Measurements from ENCODE around the gene C13orf46. TPM values are rescaled to one million over a fixed set of nuclear protein-coding genes. Genes with fewer than 3 reads are reported as not detected.

C13orf46 gene
- total and polyA plus RNA-seq, 2 of the 8 experiments (the other 6 are each of a cell fraction or from before 2014, with no cell fraction given), result 0.23 to 0.28 TPM

GRCh38 chr13:113905018-113905417, 68.9 kb downstream of the C13orf46 start:
- no peak for FAIRE-seq
- Histone ChIP-seq H3K23ac (ENCODE audit: insufficient read length) (no peak overlapping the region), H2BK15ac (ENCODE audit: low read length) (no peak overlapping the region), H3K18ac (ENCODE audit: extremely low read depth, low read length) (no peak overlapping the region), H4K8ac (ENCODE audit: extremely low read depth, insufficient read depth, low read length) (no peak overlapping the region), H2BK120ac (replicated peaks; ENCODE audit: low read depth, low read length) (no peak overlapping the region), H4K5ac (ENCODE audit: insufficient read length, low read depth, low read length) (no peak overlapping the region), H4K91ac (replicated peaks; ENCODE audit: insufficient read length, low read length) (no peak overlapping the region), H3K9ac (replicated peaks in 1 of 4; ENCODE audit: extremely low read depth in 1 of 4, low read depth in 3 of 4, low read length in 3 of 4) (no peak overlapping the region), H3K14ac (ENCODE audit: insufficient read length) (no peak overlapping the region), H3K27me3 (replicated peaks in 1 of 4; ENCODE audit: control insufficient read depth in 3 of 4, extremely low read depth in 1 of 4, insufficient read depth in 3 of 4, low read length in 3 of 4) (no peaks in the 10 kb centered on the region; a peak in 1 of 7 replicates), H3K27ac (ENCODE audit: low read depth, low read length) (no peak overlapping the region), H2BK20ac (ENCODE audit: low read length) (no peak overlapping the region), H3K4me2 (ENCODE audit: insufficient read depth in 1 of 2, low read depth in 2 of 2, low read length in 2 of 2) (no peak overlapping the region), H3K23me2 (ENCODE audit: low read depth, low read length) (no peaks in the 10 kb centered on the region), H3K56ac (replicated peaks; ENCODE audit: insufficient read length, low read depth, low read length) (no peak overlapping the region), H3K4me3 (ENCODE audit: extremely low read depth in 1 of 4, insufficient read depth in 2 of 4, low read depth in 3 of 4, low read length in 4 of 4) (no peak overlapping the region), H2BK12ac (ENCODE audit: low read depth, low read length) (no peak overlapping the region), H2AFZ (ENCODE audit: low read length) (no peak overlapping the region), H3K79me2 (ENCODE audit: control insufficient read depth in 1 of 2, insufficient read depth in 2 of 2, low read length in 2 of 2) (no peaks in the 10 kb centered on the region), H3K9me3 (ENCODE audit: insufficient read depth in 2 of 2, low read depth in 1 of 2, low read length in 1 of 2) (no peaks in the 10 kb centered on the region; a peak in 1 of 4 replicates), H2BK5ac (ENCODE audit: low read depth, low read length) (no peak overlapping the region), H2AK5ac (ENCODE audit: low read depth, low read length) (no peak overlapping the region), H3K79me1 (ENCODE audit: low read depth, low read length) (no peaks in the 10 kb centered on the region), H3K36me3 (ENCODE audit: control insufficient read depth in 2 of 4, insufficient read depth in 4 of 4, low read length in 3 of 4) (no peaks in the 10 kb centered on the region), H3K4me1 (replicated peaks in 1 of 4; ENCODE audit: control insufficient read depth in 3 of 4, insufficient read depth in 4 of 4, low read length in 3 of 4) (peaks cover 0 to 2% (median 0%) of the 10 kb centered on the region in 4 experiments; a peak in 1 of 7 replicates), H3K4ac (replicated peaks; ENCODE audit: insufficient read length, low read depth, low read length) (no peak overlapping the region), H4K20me1 (replicated peaks in 1 of 2; ENCODE audit: control insufficient read depth in 1 of 2, insufficient read depth in 2 of 2, low read length in 2 of 2) (no peaks in the 10 kb centered on the region)
- DNase-seq (ENCODE audit: low read depth in 1 of 2, low spot score in 2 of 2), result no peak
- no peak for TF ChIP-seq GABPA (IDR thresholded peaks at IDR 0.05; ENCODE audit: borderline replicate concordance, insufficient read depth, low read length)
- 91% methylated on average over 9 of the region's 9 CpGs; no CpG with 5 or more reads in 1 of the 2 experiments for WGBS, 2 experiments (ENCODE audit: extremely low coverage in 1 of 2, insufficient coverage in 1 of 2, insufficient read length in 1 of 2, insufficient replicate concordance in 2 of 2, low coverage in 1 of 2, low lambda C conversion rate in 2 of 2, missing lambda C conversion rate in 1 of 2)
- POLR2A ChIA-PET (ENCODE audit: partially characterized antibody), result no interaction called here
- CTCF ChIA-PET (ENCODE audit: partially characterized antibody), result interaction anchor here (0.6 to 2.5 kb wide), 16 partner anchors 11 to 288 kb away, joined by 3 to 13 read pairs (median 4); no protein-coding TSS in a partner anchor

Measured in H1 (cell line).